GM19043 (cell line): ENCODE data around the gene AUH.
A peak's percentile ranks its signal among the peaks of the same experiment; 100 is the strongest.
"Not testable (repeated sequence)": the region's sequence is repeated elsewhere in the genome, so short reads cannot be mapped to it uniquely, and the experiment has no call there.

Experiments
- ATAC-seq: cut with Tn5 transposase; IDR thresholded peaks from one replicate; pipeline ENCODE4 v1.9.1; 2021; ENCODE audit warnings: low read depth; ENCODE audit not compliant: unreplicated experiment

AUH gene, protein sequence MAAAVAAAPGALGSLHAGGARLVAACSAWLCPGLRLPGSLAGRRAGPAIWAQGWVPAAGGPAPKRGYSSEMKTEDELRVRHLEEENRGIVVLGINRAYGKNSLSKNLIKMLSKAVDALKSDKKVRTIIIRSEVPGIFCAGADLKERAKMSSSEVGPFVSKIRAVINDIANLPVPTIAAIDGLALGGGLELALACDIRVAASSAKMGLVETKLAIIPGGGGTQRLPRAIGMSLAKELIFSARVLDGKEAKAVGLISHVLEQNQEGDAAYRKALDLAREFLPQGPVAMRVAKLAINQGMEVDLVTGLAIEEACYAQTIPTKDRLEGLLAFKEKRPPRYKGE

GRCh38 chr9:91361291-91362050, at the start of gene AUH:
Gene AUH, minus strand, starts transcription at chr9:91361918. Its CDS starts 29 bp downstream, at chr9:91361889.
- ATAC-seq, result peak; percentile 93

GRCh38 chr9:91411096-91411771, 49.5 kb upstream of the AUH start:
- no peak for ATAC-seq

DNA sequence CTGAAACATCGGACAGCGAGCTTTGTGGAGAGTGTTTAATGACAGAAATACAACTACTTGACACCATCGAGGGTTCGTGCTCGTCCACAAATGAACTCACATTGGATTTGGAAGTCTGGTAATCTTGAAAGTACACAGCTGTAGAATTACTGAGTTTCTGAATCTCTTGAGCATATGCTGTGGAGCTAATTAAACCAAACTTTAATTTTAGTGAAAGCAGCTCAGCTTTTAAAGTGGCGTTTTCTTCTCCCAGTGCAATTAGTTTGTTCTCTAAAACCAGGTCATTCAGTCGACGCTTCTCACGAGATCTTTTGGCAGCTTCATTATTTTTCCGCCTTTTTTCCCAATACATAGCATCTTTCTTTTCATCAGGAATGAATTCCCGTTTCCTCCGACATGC, 48.4 kb upstream of the AUH start:
- ATAC-seq, result no peak

DNA sequence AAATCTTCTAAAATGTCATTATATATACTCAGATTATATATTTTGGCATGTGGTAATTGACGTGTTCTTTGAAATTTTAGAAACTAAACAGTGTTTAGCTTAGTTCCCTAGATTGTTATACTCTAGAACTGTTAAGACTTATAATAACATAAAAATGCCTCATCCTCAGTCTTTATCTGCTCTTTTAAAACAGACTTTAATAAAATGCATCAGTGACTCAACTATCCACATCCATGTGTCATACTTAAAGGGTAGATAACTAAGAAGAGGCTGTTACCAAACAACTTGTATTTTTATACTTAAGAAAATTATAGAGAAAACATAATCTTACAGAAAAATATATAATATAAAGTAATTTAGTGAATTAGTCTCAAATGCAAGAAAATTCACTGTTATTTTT, 46.8 kb upstream of the AUH start:
- no peak for ATAC-seq

DNA sequence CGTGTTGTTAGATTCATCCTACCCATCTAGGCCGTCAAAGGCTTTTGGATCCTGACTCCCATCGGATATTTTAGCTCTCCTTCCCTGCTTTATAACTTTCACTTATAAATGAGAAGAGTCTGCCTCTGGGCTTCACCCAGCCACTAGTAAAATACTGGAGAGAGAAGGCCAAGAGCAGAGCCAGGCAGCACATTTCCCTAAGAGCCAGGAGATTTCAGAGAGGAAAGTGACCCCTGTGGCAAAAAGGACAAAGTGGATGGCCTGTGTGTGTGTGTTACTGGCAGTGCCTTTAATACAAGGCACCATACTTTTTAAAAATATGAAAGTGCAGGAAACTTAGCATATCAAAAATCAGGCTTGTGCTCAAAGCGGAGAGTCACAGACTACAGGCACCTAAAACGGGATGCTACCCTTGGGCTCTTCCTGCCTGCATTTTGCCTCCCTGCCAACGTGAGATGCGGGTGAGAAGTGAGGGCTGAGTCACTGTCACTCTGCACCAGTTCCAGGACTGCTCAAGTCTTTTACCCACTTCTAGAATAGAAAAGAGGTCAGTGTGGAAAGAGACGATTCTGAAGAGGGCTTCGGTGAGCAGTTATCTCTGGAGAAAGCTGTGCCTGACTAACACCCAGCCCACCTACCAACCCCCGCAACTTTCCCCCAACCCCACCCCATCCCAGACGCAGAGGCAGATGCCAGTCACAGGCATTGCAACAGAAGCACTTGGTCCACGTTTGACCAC, 46.0 kb upstream of the AUH start:
- ATAC-seq, result no peak

DNA sequence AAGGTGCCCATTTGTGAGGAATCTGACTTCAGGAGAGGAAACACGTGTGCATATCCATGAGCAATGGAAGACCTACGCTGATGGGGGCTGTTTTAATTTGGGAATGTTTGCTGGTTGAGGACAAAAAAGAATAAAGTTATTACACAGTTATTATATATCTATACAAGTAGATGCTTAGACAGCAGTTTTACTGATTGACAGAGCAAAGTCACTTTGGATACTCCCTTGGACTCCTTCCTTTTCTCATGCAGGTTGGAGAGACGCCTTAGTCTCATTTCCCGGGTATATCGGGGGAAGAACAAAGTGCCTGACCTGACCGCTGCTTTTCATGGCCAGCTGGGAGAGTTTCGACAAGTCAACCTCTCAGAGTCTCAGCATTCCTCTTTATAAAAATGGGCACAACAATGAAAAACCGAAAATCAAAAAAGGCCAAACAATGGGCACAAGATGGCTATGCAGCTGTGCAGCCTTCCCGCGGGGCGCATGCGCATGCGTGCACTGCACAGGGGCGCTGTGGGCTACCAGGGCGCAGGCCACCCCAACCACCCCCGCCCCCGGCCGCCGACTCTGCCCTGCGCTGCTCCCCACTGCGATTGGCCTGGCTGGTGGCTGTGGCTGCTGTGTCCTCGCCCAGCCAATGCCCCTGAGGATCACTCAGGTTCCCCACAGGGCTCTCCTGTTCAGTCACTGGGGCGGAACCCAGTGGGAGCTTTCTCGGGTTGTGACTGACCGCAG, 43.8 kb upstream of the AUH start:
- ATAC-seq, result no peak

GRCh38 chr9:91403665-91404543, 42.2 kb upstream of the AUH start:
- no peak for ATAC-seq

GRCh38 chr9:91398926-91399325, 37.2 kb upstream of the AUH start:
- ATAC-seq, result no peak

DNA sequence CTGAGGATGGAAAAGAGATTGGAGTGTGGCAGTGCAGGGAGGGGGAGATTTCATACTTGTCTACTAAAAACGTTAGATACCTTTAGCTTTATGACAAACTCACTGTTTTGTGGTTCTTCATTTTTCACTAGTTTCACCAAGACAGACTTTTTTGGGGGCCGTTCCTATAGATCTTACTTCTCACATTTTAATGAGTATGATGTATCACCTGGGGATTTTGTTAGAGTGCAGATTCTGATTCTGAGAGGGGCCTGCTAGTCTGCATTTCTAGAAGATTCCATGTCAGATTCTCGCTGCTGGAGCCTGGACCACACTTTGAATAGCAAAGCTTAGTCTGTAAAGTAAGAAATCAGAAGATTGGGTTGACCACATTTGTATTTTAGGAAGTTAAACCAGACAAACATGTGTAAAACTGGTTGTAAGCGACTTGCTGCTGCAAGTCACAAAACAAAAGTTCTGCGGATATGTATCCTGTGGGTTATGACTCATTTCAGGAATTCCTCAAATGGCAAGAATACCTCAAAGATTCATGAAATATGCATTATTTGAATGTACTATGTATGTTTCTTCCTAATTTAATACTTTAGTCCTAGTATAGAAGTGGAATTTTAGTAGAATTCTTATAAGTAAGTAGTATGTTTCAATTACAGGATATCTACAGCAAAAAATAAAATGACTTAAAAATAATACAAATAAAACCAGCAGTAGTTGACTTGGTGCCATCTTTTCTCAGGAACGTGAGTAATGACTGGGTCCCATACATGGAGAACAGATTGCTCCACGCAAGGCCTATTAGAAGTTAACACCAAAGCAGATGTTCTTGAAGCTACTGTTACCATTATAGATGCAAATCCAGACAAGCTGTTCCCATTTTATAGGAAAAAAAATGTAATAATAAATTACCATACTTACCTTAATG, 34.1 kb upstream of the AUH start:
- peak; percentile 74 for ATAC-seq

- no peak for ATAC-seq
Observed at GRCh38 chr9:91395106-91395552, 33.4 kb upstream of the AUH start.

DNA sequence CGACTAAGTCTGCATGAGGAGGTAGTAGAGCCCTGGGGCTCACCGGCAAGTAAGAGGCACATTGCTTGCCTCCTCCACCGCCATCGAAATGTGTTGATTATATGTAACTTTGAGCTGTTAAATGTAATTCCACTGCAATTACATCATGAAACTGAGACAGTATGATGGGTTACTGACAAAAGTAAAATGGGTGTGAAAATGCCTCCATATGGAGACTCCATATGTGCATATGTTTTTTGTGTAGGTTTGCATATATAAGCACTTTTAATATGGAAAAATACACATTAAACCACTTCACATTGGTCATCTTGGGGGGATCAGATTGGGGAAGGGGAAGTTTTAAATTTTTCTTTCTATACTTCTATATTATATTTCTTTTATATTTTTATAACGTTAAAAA, 32.1 kb upstream of the AUH start:
- no peak for ATAC-seq

GRCh38 chr9:91392435-91392834, 30.7 kb upstream of the AUH start:
- ATAC-seq, result no peak

GRCh38 chr9:91391818-91392217, 30.1 kb upstream of the AUH start:
- no peak for ATAC-seq

- ATAC-seq, result no peak
Observed at GRCh38 chr9:91391412-91391811, 29.7 kb upstream of the AUH start.

DNA sequence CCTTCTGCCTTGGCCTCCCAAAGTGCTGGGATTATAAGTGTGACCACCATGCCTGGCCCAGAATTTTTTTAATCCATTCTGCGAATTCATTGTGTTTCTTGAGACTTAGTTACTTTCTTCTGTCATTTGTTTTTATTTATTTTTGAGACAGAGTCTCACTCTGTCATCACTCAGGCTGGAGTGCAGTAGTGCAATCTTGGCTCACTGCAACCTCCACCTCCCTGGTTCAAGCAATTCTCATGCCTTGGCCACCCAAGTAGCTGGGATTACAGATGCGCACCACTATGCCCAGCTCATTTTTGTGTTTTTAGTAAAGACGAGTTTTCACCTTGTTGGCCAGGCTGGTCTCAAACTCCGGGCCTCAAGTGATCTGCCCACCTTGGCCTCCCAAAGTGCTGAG, 28.0 kb upstream of the AUH start:
- ATAC-seq, result not testable (repeated sequence)

DNA sequence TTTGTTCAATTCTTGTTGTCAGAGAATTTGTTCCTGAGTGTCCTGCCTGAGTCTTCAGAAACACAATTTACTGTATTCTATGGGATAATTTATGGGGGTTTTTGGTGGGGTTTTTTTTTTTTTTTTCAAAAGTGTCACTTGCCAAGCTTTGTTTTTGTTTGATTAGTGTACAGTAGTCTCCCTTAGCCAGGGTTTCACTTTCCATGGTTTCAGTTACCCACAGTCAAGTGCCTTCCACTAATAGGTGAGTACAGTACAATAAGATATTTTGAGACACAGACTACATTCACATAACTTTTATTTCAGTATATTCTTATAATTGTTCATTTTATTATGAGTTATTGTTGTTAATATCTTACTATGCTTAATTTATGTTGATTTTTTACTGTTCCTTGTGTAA, 25.0 kb upstream of the AUH start:
- no peak for ATAC-seq

GRCh38 chr9:91384954-91385353, 23.2 kb upstream of the AUH start:
- ATAC-seq, result no peak

DNA sequence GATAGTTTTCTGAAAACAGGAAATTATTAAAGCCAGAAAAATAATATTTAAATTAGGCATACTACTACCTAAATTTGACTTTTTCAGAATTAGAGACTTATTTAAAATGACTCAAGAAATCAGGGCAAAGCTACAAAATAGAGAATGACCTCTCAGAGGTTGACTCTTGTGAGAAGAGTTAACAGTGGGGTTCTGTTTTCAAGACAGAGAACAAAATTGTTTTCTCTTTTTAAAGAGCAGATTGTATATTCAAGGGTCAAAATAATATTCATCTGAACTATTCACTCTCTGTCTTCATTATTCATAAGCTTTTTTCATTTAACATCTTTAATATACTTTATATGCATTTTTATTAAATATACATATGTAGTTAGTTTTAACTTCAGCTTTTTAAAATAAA, 21.9 kb upstream of the AUH start:
- no peak for ATAC-seq
